Subcutaneous adipose tissue (tissue), 4 donors: ENCODE results near the gene ADARB2. TPM values are rescaled to one million over a fixed set of nuclear protein-coding genes. Genes with fewer than 3 reads are reported as not detected.

Source experiments
- total RNA-seq, 4 donors: library from RNA; depleted of rRNA; stranded (reverse); fragments of >200 nt; gene quantifications; one replicate each; pipeline ENCODE4 v1.1.0, GENCODE V29; 2016
- TF ChIP-seq, protein P1 (sequence below): fragments of 450-650 bp; IDR thresholded peaks from one replicate; pipeline ENCODE4 v1.5.1; 2016; ENCODE audit warnings: low read depth, mild to moderate bottlenecking, control low read depth, antibody characterized with exemption, moderate library complexity

ADARB2 gene
- total RNA-seq, 4 donors from 2014 or later, result under 0.01 to 0.65 (median 0.44) TPM; not detected in 1

DNA sequence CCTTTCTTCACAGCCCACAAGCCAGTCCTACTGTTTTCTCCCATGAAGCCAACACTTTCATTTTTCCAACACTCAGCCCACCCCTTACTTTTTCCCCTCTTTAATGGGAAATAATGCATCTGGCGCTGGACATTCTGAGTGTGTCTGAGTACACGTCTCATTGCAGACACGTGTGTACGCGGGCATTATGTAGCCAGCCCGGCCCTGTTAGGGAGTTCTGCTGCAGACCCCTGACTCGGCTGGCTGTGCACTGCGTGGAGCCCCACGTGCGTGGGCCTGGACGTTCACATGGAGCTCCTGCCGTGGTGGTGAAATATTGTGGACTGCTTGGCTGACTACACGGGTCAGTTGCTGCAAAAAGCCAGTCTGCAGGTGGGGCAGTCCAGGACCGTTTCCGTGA lies 233.0 kb downstream of the ADARB2 start:
- TF ChIP-seq, protein P1, sequence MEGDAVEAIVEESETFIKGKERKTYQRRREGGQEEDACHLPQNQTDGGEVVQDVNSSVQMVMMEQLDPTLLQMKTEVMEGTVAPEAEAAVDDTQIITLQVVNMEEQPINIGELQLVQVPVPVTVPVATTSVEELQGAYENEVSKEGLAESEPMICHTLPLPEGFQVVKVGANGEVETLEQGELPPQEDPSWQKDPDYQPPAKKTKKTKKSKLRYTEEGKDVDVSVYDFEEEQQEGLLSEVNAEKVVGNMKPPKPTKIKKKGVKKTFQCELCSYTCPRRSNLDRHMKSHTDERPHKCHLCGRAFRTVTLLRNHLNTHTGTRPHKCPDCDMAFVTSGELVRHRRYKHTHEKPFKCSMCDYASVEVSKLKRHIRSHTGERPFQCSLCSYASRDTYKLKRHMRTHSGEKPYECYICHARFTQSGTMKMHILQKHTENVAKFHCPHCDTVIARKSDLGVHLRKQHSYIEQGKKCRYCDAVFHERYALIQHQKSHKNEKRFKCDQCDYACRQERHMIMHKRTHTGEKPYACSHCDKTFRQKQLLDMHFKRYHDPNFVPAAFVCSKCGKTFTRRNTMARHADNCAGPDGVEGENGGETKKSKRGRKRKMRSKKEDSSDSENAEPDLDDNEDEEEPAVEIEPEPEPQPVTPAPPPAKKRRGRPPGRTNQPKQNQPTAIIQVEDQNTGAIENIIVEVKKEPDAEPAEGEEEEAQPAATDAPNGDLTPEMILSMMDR, result no peak

DNA sequence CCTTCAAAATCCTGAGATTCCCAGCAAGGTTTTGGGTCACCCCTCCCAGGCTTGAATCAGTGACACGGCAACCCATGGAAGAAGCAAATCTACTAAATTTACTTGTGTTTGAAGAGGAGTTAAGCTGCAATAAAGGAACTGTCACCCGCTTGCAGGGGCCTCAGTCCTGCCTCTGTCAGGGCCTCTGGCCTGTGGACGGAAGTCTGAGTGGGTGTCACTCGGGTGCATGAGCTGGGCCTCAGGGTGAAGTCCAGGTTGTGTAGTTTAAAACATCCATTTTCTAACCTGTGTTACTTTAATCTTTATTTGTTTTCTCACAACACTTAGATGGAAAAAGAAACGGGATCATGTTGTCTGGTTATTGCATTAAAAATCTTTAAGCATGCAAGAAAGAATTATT lies 234.9 kb downstream of the ADARB2 start:
- TF ChIP-seq, protein P1, result no peak

DNA sequence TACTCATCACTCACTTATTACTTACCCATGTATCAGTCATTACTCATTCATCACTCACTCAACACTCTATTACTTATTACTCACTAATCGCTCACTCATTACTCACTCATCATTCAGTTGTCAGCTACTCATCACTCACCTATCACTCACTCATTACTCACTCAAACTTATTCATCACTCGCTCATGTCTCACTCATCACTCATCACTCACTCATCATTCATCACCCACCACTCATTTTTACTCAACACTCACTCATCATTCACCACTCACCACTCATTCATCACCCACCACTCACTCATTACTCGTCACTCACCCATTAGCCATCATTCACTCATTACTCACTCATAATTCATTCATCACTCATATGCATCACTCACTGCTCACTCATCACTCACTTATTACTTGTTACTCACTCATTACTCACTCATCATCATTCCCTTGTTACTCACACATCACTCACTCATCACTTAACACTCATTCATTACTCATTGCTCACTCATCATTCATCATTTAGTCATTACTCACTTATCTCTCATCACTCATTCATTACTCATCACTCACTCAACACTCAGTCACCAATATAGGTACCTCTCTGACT lies 237.9 kb downstream of the ADARB2 start:
- TF ChIP-seq, protein P1, result no peak

DNA sequence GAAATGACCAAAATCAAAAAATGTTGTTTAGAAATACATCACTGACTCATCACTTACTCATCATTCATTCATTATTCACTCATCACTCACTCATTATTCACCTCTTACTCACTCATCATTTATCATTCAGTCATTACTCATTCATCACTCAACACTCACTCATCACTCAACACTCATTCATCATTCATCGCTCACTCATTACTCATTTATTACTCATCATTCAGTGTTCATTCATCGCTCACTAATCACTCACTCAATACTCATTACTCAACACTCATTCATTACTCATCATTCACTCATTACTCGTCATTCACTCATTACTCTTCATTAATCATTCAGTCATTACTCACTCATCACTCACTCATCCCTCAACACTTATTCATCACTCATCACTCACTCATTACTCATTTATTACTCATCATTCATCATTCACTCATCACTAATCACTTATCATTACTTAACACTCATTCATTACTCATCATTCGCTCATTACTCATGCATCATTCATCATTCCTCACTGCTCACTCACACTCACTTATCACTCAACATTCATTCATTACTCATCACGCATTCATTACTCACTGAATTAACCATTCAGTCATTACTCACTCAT lies 238.5 kb downstream of the ADARB2 start:
- TF ChIP-seq, protein P1, result no peak

DNA sequence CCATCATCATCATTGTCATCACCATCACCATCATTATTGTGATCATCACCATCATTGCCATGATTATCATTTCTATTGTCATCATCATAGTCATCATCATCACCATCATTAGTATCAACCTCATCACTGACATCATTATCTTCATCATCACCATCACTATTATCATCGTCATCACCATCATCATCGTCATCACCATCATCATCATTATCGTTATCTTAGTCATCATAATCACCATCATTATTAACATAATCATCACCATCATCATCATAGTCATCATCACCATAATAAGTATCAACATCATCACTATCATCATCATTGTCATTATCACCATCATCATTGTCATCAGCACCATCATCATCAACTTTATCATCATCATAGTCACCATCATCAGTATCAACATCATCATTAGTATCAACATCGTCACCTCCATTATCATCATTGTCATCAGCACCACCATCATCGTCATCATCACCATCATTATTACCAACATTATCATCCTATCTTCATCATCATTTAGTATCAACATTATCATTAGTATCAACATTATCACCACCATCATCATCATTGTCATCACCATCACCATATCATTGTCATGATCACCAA lies 241.3 kb downstream of the ADARB2 start:
- TF ChIP-seq, protein P1, result no peak

DNA sequence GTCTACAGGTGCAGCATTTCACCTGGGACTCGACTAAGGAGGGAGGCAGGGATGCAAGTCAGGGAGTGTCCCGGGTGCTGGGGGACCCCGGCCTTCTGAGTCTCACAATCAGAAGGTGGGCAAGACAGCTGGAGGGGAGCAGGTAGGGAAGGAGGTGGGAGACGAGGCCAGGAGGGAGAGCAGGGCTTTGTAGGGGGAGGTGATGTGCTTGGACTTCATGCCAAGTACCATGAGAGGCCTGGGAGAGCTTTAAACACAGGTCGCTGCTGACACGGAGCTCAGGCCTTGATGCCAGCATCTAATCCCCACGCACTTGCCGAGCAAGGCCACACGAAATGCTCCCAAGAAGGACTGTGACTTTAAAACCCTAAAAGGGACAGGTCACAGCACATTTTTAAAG lies 244.7 kb downstream of the ADARB2 start:
- TF ChIP-seq, protein P1, result no peak

DNA sequence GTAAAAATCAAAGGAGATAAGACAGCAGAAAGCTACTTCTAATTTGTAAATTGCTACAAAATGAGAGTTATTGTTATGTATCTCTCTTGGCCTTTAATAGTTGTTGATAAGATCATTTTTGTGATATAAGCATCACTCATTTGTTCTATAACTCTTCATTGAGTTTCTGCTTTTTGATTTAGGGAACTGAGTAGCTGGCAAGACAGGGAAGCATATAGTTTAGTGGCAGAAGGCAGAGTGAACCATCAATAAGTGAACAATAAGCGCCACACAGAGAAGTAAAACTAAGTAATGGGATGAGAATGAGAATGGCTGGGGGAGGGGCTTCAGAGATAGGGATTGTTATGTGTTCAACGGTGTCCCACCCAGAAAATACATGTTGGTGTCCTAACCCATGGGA lies 245.4 kb downstream of the ADARB2 start:
- TF ChIP-seq, protein P1, result no peak
